Activated naive CD4-positive, alpha-beta T cell treated with anti-CD3 and anti-CD28 coated beads, Interleukin-2, amount 10 ng/mL, durations not matched to agents 7 days and 5 days (primary cell): ENCODE data around the gene PDE9A.

ENCODE experiments used
- CTCF ChIA-PET: fragments of 350-600 bp; sonication (Branson Sonifier 250); formaldehyde crosslinking; loops from one replicate; lab custom pipeline; 2021; ENCODE audit warnings: antibody characterized with exemption; lab: Charles Lee
- DNase-seq: peaks from one replicate; pipeline ENCODE4 v3.0.0-alpha.2; 2020
- H3K27ac Mint-ChIP-seq: one replicate; pipeline ENCODE4 v1.8.0; 2021; ENCODE audit warnings: mild to moderate bottlenecking, moderate library complexity, mixed read lengths
- H3K27me3 Mint-ChIP-seq: one replicate; pipeline ENCODE4 v1.8.0; 2021; ENCODE audit warnings: mild to moderate bottlenecking, mixed read lengths
- H3K36me3 Mint-ChIP-seq: one replicate; pipeline ENCODE4 v1.8.0; 2021; ENCODE audit warnings: mixed read lengths
- H3K4me1 Mint-ChIP-seq: one replicate; pipeline ENCODE4 v1.8.0; 2021; ENCODE audit warnings: mixed read lengths
- H3K4me3 Mint-ChIP-seq: one replicate; pipeline ENCODE4 v1.8.0; 2021; ENCODE audit warnings: mild to moderate bottlenecking, moderate library complexity, mixed read lengths
- H3K9me3 Mint-ChIP-seq: one replicate; pipeline ENCODE4 v1.8.0; 2021; ENCODE audit warnings: mixed read lengths

Gene PDE9A

GRCh38 chr21:42673633-42674328 lies 20.4 kb downstream of the PDE9A start:
- Mint-ChIP-seq H3K9me3 (no peaks in the 10 kb centered on the region), H3K4me1 (peaks cover 9% of the 10 kb centered on the region), H3K36me3 (no peaks in the 10 kb centered on the region), H3K4me3 (no peak overlapping the region), H3K27ac (no peak overlapping the region), H3K27me3 (peaks cover 13% of the 10 kb centered on the region)
- no peak for DNase-seq
- CTCF ChIA-PET, result no interaction called here

DNA sequence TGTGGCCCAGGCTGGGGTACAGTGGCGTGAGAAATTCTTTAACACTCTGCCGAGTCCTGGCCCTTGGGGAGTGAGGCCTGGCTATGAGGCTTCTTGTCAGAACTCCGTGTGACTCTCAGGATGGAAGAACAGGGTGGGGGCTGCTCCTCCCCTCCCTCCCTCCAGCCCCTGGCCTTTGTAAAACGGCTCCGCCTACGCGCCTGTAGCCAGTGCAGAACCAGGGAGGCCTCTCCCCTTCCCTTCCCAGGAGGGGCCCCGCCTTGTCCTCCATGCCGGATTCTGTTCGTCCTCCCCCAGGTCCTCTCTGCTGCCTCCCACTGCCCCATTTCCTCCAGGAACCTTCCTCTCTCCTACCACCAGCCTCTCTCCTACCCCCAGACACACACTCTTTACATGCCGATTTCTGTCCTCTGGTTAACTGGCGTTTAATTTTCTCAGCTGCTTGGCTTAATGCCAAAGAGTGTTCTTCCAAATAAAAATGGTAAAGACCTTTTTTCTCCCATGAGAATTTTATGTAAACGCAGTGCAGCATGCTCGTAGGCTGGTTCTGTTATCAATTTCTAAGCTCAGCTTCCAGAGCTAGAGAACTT lies 21.0 kb downstream of the PDE9A start:
- Mint-ChIP-seq H3K27me3 (peaks cover 18% of the 10 kb centered on the region), H3K4me3 (no peak overlapping the region)
- CTCF ChIA-PET, result no interaction called here

DNA sequence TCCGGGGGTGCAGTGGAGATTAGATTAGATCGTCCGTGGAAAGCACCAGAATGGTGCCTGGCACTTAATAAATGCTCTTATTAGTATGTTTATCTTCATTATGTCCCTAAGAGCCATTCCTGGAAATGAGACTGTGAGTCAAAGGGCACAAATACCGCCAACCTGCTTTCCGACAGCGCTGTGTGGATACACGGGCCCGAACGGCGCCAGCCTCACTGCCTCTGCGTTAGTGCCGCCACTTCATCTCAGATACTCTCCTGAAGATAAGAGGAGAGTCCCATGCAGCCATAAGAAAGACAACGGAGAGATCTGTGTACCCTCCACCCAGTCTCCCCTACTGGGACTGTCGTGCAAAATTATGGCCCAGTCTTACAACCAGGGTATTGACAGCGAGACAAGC lies 22.0 kb downstream of the PDE9A start:
- H3K27ac Mint-ChIP-seq, result no peak overlapping the region
- peaks cover 28% of the 10 kb centered on the region for H3K27me3 Mint-ChIP-seq
- H3K36me3 Mint-ChIP-seq, result peaks cover 1% of the 10 kb centered on the region
- CTCF ChIA-PET, result no interaction called here
- no peak for DNase-seq
- H3K4me3 Mint-ChIP-seq, result no peak overlapping the region
- H3K4me1 Mint-ChIP-seq, result peaks cover 9% of the 10 kb centered on the region
- no peaks in the 10 kb centered on the region for H3K9me3 Mint-ChIP-seq

More for the DNA sequence above, 21.0 kb downstream of the PDE9A start:
- H3K9me3 Mint-ChIP-seq, result no peaks in the 10 kb centered on the region
- no peak overlapping the region for H3K27ac Mint-ChIP-seq
- peaks cover 9% of the 10 kb centered on the region for H3K4me1 Mint-ChIP-seq
- no peak for DNase-seq
- peaks cover under 1% of the 10 kb centered on the region for H3K36me3 Mint-ChIP-seq

- H3K4me1 Mint-ChIP-seq, result peaks cover 21% of the 10 kb centered on the region
- no peaks in the 10 kb centered on the region for H3K9me3 Mint-ChIP-seq
- peaks cover 1% of the 10 kb centered on the region for H3K36me3 Mint-ChIP-seq
- CTCF ChIA-PET, result no interaction called here
- H3K27ac Mint-ChIP-seq, result no peak overlapping the region
- H3K4me3 Mint-ChIP-seq, result no peak overlapping the region
- no peak for DNase-seq
- H3K27me3 Mint-ChIP-seq, result peaks cover 40% of the 10 kb centered on the region
Observed at GRCh38 chr21:42676808-42677207, 23.4 kb downstream of the PDE9A start.

DNA sequence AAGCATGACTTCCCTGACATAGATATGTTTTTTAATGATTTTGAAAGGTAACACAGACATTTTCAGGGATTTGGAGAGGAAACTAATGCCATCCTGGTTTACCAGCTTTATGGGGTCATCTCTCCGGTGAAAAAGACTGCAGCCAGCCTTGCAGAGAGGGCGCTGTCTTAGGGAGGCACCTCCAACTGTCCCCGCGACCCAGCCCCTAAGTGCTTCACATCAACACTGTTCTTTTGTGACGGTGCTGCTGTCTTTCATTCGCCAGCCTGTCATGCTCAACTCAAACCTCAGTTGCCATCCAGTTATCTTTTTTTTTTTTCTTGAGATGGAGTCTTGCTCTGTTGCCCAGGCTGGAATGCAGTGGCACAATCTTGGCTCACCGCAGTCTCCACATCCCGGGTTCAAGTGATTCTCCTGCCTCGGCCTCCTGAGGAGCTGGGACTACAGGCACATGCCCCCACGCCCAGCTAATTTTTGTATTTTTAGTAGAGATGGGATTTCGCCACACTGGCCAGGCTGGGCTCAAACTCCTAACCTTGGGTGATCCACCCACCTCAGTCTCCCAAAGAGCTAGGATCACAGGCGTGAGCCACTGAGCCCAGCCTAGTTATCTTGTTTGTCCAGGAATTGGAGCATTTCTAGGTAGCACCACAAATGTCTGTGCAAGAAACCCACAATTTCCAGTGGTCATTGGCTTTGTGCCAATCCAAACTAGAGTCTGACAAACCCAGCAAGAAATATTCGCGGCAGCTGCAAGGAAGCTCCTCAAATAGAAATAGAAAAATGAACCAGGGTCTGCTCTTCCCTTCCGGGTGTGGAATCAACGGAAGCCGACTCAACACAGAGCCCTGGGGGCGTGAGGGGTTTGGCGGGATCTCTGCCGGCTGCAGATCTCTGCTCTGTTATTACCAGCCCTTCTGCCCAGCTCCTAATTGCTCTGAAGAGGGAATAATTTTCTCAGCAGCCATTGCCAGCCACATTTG lies 24.2 kb downstream of the PDE9A start:
- Mint-ChIP-seq H3K27ac (no peak overlapping the region), H3K27me3 (peaks cover 42% of the 10 kb centered on the region), H3K4me3 (no peak overlapping the region), H3K4me1 (peaks cover 29% of the 10 kb centered on the region), H3K36me3 (peaks cover 1% of the 10 kb centered on the region), H3K9me3 (no peaks in the 10 kb centered on the region)
- CTCF ChIA-PET, result no interaction called here
- DNase-seq, result no peak

DNA sequence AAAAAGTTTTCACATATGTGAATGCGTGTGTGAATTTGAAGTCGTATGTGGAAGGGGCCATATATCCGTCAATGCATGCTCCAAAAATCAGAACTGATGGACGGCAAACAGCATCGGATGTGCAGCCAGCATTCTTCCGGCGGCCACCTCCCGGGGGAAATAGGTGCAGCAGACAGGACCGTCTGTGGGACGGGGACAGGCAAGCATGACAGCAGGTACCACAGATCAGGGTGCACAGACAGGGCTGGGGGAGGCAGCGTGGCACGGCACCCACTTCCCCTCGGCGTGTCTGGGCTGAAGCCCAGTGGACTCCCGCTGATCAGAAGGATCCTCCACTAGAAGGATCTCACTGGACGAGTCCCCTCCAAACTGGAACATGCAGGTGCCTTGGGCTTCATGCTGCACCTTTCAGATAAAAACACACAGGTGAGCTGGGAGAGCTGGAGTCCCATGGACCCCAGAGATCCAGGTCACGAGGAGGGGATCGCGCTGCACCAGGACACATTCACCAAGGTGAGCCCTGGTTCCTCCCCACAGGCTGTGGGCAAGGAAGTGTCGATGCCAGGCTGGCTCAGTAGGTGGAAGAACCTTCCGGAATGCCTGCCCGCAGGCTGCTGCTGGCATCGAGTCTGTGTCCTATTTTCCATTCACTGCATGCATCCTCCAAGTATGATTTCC lies 25.3 kb downstream of the PDE9A start:
- DNase-seq, result no peak
- H3K4me3 Mint-ChIP-seq, result no peak overlapping the region
- H3K27ac Mint-ChIP-seq, result no peak overlapping the region
- CTCF ChIA-PET, result interaction anchor here (1.2 kb wide), 1 partner anchor 24 kb away, joined by 3 read pairs; no protein-coding TSS in a partner anchor
- H3K27me3 Mint-ChIP-seq, result peaks cover 47% of the 10 kb centered on the region
- peaks cover 40% of the 10 kb centered on the region for H3K4me1 Mint-ChIP-seq
- peaks cover 1% of the 10 kb centered on the region for H3K36me3 Mint-ChIP-seq
- no peaks in the 10 kb centered on the region for H3K9me3 Mint-ChIP-seq

GRCh38 chr21:42679319-42680057 lies 26.1 kb downstream of the PDE9A start:
- Mint-ChIP-seq H3K4me3 (no peak overlapping the region), H3K4me1 (peaks cover 48% of the 10 kb centered on the region), H3K9me3 (no peaks in the 10 kb centered on the region), H3K27me3 (peaks cover 50% of the 10 kb centered on the region), H3K36me3 (peaks cover 1% of the 10 kb centered on the region), H3K27ac (no peak overlapping the region)
- CTCF ChIA-PET, result interaction anchor here (1.2 kb wide), 1 partner anchor 25 kb away, joined by 3 read pairs; no protein-coding TSS in a partner anchor
- DNase-seq, result no peak

DNA sequence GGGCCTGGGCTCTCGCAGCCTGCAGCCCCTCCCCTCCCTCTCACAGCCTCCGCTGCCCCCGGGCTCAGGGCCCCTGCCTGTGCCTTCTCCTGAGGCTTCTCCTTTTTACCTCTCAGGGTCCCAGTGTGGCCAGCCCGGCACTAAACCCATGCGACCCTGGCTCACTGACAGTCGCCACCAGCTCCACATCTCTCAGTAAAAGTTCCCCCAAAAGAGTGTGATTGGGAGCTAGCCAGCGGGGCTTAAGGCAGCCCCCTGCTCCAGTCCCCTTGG lies 26.6 kb downstream of the PDE9A start:
- Mint-ChIP-seq H3K9me3 (no peaks in the 10 kb centered on the region), H3K4me1 (peaks cover 53% of the 10 kb centered on the region), H3K4me3 (no peak overlapping the region), H3K27ac (no peak overlapping the region), H3K36me3 (peaks cover 1% of the 10 kb centered on the region), H3K27me3 (peaks cover 50% of the 10 kb centered on the region)
- CTCF ChIA-PET, result no interaction called here
- no peak for DNase-seq

DNA sequence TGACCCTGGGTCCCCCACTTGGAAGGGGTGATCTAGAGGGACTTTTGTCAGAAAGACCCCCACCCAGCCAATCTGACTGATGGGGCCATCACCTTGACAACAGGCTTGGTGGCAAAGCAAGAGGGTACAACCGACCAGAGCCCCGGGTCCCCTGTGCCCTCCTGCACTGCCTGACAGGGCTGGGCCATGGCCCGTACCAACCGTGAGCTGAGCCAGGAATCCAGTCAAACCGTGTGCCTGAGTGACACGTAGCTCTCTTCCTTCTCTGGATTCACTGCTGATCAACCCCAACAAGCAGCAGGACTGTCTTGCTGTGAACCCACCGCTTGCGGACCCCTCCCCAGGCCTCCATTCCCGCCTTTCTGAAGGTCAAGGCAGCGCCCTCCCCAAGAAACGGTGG lies 27.0 kb downstream of the PDE9A start:
- CTCF ChIA-PET, result no interaction called here
- no peak for DNase-seq
- H3K4me3 Mint-ChIP-seq, result no peak overlapping the region
- H3K27me3 Mint-ChIP-seq, result peaks cover 50% of the 10 kb centered on the region
- H3K27ac Mint-ChIP-seq, result no peak overlapping the region
- no peaks in the 10 kb centered on the region for H3K9me3 Mint-ChIP-seq
- peaks cover 1% of the 10 kb centered on the region for H3K36me3 Mint-ChIP-seq
- H3K4me1 Mint-ChIP-seq, result peaks cover 56% of the 10 kb centered on the region

DNA sequence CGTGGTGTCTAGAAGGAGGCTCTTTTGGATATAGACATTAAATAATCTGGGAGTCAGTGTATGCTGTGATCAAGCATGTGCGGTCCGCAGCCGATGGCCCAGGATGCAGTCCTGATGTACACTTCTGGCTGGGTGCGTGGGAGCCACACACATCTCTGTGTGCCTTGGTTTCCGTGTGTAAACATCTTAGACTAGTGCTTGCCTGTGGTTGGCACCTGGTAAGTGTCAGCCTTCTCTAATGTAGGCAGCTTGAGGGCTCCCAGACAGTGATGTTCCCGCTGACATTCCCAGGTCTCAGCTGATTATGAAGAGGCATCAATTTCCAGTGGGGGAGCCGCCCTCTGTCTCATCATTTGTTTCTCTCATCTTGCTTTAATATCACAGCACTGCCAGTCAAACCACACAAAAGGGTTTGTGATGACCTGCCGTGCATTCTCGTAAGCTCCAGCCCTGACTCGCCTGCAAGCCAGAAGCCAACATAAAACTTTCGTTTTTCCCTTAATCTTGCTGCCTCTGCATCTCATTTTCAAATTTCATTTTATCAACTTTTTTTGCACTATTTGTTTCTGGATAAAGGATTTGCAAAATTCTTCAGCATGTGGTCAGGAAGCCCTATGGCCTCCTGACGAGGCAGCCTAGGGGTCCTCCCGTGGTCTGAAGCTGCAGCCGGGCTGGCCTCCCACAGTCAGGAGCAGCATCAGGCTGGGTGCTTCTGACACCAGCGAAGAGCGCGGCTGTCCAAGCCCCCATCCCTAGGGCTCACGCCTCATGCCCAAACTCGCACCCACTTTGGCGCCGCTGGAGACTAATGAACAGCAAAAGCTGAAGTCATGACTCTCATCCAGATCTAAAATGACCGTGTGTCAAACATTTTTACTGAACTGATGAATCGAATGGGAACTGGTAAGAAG lies 28.1 kb downstream of the PDE9A start:
- CTCF ChIA-PET, result no interaction called here
- Mint-ChIP-seq H3K4me1 (peaks cover 61% of the 10 kb centered on the region), H3K36me3 (peaks cover 1% of the 10 kb centered on the region), H3K27ac (no peak overlapping the region), H3K9me3 (no peaks in the 10 kb centered on the region), H3K4me3 (no peak overlapping the region), H3K27me3 (peaks cover 50% of the 10 kb centered on the region)
- DNase-seq, result no peak

DNA sequence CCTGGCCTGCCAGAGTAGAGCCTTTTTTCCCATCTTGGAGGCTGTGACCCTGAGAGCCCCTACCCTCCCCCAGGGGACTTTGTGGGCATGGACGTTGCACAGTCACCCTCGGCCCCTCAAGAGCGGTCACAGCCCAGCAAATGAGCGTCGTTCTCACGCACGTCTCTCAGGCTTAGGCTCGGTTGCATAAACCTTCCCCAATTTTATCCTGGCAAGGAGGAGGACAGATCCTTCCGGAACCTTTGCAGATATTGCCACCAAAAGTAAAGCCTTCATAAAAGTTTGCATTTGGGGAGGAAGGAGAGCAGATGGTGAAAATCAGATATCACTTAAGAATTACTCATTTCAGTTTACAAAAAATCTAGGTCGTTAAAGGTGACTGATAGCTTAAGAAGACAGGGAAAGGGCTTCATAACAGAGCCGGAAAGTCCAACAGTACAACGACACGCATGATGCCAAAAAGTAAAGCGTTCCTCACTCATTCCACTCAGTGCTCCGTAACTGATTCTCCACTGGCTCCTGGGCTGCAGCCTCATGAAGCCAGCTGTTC lies 29.3 kb downstream of the PDE9A start:
- Mint-ChIP-seq H3K27ac (peak overlapping the region; percentile 3), H3K36me3 (peaks cover 1% of the 10 kb centered on the region), H3K4me3 (no peak overlapping the region), H3K27me3 (peaks cover 47% of the 10 kb centered on the region), H3K9me3 (no peaks in the 10 kb centered on the region), H3K4me1 (peaks cover 62% of the 10 kb centered on the region)
- no peak for DNase-seq
- CTCF ChIA-PET, result interaction anchor here (0.9 kb wide), 1 partner anchor 109 kb away, joined by 3 read pairs; no protein-coding TSS in a partner anchor

DNA sequence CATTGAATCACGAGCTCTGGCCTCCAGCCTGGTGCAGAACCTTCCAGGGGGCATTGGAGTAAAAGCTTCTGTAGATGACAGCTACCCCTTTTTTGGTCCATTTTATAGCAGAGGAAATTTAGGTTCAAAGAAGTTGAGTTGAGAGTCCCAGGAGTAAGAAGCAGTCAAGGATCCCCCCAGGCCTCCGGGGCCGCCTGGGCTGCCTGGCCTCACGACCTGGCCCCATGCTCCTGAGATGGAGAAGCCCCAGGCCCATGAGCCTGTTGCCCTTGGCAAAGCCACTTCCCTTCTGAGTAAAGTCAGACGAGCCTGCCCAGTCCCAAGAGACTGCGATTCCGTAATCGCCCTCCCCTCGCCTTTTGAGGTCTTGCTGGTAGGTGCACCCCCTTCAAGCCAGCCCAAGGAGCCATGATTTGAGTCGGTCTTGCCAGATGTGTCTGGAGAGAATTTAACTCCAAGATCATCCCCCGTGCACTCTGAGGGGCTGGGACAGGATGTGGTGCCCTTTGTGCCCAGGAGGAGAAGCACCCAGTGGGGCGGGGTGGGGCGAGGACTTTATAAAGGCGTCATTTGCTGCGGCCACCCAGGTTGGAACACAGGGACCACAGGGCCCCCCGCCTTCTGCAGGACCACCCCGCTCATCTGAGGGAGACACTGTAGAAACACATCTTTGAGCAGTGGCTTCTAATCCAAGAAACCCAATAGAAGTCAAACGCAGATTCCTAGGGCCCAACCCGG lies 30.1 kb downstream of the PDE9A start:
- H3K27me3 Mint-ChIP-seq, result peaks cover 39% of the 10 kb centered on the region
- peak overlapping the region; percentile 99 for H3K27ac Mint-ChIP-seq
- H3K9me3 Mint-ChIP-seq, result no peaks in the 10 kb centered on the region
- CTCF ChIA-PET, result interaction anchor here (0.9 kb wide), 1 partner anchor 108 kb away, joined by 3 read pairs; no protein-coding TSS in a partner anchor
- peak; percentile 65 for DNase-seq
- H3K4me3 Mint-ChIP-seq, result peak overlapping the region; percentile 72
- H3K36me3 Mint-ChIP-seq, result peaks cover 1% of the 10 kb centered on the region
- H3K4me1 Mint-ChIP-seq, result peaks cover 54% of the 10 kb centered on the region
